ENCODE data around the gene ZNF775.

ZNF775 gene

DNA sequence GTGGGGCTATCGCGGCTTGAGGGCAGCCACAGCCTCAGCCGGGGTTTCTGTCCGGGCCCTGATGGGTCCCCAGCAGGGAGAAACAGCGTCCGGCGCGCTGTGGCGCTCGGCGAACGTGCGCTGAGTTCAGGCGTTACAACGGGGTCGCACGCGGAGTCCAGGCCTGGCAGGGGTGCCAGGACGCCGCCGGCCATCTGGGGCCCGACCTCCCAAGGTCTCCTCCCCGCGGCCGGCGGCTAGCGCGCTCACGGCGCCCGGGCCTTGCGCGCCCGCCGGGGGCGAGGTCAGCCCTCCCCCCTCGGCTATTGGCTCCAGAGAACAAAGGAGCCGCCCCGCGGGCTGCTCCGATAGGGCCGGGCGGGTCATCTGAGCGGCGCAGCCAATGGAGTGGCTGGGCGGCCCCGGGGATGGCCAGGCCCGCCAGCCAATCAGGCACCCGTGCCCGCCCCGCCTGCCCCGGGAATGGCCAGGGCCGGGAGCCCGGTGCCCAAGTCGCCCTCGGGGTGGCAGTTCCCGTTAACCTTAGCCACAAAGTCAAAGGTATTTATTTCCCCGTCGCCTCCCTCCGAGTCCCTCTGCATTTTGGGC lies at the start of gene ZNF775:
ZNF775 (plus strand) TSS at position 478 of the 588 bp plus-strand sequence. CDS start 9,141 bp downstream, outside the sequence.
- DNase-seq (ENCODE audit: low read depth) = peak; percentile 87

DNA sequence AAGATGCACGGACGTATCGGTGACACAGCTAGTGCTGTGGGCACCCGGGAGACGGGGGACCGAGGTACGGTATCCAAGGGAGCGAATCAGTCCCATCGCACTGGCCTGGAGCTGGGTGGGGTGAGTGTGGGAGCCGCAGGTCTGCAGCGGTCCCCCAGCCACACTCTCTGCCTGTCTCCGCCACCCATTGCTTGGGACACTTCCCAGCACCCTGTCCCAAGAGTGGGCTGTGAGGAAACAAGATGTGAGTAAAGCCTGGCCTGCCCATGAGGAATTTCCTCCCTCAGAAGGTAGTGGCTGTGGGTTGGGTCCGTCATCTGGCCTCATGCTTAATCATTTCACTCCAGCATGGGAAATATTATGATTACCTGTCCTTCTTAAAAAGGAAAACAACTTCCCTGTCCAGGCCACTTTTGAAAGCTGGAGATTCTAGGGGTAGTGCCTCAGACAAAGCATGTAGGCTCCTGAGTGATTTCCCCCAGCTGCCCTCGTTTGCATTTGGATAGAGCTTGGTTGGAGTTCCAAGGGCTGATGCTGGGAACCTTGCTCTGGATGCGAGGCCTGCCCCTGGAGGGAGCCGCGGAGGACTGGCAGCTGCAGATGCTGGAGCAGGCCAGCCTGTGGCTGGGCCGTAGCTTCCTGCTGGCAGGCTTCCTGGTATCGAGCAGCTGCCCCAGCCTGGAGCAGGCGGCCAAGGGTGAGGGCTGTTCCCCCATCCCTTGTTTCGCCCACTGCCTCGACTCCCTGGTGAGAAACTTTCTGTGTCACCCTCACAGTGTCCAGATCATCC lies 49.6 kb upstream of the ZNF775 start:
- DNase-seq (ENCODE audit: low read depth) = no peak

DNA sequence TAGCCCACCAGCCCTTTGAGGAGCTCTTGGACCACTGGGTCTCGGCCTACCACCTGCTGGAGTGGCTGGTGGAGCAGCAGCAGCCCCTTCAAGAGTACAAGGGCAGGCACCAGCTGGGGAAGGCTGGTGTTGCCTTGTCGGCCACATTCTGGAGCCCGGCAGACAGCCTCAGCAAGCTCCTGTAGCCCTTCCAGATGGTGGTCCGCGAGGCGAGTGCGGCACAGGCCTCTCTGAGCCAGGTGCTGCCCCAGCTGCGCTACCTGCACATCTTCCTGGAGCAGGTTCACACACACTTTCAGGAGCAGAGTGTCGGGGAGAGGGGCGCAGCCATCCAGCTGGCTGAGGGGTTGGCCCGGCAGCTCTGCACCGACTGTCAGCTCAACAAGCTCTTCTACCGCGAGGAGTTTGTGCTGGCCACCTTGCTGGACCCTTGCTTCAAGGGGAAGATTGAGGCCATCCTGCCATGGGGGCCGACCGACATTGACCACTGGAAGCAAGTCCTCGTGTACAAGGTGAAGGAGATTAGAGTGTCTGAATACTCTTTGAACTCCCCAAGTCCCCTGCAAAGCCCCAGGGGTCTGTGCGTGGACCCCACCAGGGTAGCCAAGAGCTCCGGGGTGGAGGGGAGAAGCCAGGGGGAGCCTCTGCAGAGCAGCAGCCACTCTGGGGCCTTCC lies 48.8 kb upstream of the ZNF775 start:
- no peak for DNase-seq (ENCODE audit: low read depth)

DNA sequence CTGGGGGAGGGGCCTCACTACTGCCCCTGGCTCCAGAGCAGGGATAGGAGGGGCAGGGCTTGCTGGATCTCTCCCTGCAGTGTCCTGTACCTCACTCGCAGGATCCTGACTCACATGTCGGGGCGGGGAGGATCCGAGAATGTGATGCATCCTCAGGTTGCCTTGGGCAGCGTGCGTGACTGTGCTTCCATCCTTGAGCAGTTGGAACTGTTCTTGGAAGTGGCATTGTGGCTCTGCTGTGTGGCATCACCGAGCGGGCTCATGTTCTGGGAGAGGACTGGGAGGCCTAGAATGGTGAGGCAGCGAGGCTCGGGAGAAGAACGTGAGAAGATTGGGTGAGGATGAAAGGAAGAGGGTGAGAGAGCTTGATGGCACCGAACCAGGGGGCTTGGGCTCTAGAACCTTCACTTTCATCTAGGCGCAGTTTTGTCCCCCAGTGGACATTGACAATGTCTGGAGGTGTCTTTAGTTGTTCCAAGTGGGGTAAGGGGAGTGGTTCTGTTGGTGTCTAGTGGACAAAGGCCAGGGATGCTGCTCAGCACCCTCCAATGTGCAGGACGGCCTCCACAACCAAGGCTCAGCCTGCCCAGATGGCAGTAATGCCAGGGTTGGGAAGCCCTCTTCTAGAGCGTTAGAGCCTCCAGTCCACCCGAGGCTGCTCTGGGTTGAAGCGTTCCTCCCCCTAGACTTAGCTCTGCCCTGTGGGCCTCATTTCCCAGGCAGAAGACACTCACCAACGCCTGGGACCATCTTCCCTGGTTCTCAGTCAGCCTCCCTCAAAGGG lies 46.1 kb upstream of the ZNF775 start:
- no peak for DNase-seq (ENCODE audit: low read depth)

DNA sequence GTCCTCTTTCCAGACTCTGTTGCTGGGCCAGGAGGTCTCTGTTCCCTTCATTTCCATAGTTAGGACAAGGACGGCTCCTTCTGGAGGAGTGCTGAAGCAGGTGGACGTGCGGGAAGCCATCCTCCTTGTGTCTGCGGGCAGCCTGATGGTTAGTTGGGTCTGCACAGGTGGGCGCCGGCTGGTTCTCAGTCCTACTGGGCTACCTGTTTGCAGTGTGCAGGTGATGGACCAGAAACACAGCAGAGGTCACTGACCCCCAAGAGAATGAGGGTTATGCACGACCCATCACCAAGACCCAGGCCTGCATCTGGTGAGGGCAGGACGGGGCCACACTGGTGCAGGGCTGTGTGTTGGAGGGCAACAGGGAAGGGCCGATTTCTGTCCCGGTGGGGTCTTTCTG lies 45.5 kb upstream of the ZNF775 start:
- no peak for DNase-seq (ENCODE audit: low read depth)

DNA sequence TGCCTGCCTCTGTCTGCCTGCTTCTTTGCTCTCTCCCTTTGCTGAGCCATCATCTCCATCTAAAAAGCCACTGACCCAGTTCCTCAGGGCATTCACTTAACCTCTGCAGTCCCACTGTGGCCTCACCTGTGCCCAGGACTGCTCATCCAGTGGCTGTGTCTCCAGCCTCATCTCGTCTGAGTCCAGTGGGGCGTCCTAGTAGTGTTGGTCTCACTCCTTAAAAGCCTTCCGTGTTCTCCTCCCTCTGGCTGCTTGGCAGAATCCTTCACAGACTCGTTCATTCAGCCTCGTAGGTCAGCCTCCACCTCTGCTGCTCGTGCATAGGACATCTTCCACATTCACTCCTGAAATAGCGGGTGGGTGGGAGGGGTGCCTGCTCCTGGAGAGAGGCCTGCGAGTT lies 45.0 kb upstream of the ZNF775 start:
- no peak for DNase-seq (ENCODE audit: low read depth)

DNA sequence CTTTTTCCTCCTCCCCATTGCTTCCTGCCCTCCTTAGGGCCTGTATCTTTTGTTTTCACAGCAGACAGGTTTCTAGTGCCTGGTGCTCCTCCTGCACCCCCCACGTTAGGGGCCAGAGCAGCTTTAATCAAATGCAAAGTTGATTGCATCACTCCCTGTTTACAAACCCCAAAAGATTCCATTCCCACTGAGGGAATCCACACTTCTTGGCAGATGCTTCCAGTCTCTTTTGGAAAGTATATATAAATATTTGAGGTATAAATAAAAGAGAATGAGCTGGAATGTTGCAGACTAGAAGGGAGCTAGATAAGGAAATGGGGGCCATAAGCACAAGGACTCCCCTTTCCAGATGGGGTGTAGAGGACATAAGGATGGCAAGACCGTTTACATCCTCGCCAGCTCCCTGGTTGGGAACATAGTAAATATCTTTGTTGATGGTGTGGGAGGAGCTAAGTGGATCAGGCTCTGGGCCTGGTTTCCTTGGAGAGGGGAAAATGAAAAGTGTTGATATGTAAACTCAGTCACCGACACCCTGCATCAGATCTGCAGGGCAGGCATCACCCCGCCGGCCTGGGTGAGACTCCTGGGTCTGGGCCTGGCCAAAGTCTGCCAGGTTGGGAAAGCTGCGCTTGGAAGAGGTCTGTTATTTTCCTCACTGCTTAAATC lies 43.9 kb upstream of the ZNF775 start:
- no peak for DNase-seq (ENCODE audit: low read depth)

DNA sequence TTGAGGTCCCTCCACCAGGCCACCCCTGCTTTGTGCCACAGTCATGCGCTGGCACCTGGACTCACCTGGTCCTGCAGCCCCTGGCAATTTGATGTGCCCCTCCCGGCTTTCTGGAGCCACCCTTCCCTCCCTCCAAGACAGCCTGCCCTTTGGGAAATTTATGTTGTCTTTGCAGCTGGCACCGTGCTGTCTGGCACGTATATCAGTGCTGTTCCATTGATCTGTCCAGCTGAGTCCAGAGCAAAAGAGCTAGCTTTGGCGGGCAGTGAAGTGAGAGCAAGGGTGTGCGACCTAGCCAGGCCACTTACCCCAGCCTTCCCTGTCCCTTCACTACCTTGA lies 43.4 kb upstream of the ZNF775 start:
- no peak for DNase-seq (ENCODE audit: low read depth)

DNA sequence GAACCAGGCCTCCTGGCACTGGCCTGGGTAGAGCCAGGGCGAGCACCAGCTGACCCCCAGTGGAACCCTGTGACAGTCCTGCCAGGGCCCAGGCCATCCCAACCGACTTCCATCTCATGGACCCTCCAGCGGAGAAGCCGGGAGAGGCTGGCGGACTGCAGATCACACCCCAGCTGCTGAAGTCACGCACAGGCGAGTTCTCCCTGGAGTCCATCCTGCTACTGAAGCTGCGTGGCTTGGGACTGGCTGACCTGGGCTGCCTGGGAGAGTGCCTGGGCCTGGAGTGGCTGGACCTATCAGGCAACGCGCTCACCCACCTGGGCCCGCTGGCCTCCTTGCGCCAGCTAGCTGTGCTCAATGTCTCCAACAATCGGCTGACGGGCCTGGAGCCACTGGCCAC lies 42.4 kb upstream of the ZNF775 start:
- DNase-seq (ENCODE audit: low read depth) = no peak

DNA sequence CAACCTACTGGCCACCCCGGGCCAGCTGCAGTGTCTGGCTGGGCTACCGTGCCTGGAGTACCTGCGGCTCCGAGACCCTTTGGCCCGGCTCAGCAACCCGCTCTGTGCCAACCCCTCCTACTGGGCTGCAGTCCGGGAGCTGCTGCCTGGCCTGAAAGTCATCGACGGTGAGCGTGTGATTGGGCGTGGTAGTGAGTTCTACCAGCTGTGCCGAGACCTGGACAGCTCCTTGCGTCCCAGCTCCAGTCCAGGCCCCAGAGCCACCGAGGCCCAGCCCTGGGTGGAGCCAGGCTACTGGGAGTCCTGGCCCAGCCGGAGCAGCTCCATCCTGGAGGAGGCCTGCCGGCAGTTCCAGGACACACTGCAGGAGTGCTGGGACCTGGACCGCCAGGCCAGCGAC lies 42.0 kb upstream of the ZNF775 start:
- no peak for DNase-seq (ENCODE audit: low read depth)

DNA sequence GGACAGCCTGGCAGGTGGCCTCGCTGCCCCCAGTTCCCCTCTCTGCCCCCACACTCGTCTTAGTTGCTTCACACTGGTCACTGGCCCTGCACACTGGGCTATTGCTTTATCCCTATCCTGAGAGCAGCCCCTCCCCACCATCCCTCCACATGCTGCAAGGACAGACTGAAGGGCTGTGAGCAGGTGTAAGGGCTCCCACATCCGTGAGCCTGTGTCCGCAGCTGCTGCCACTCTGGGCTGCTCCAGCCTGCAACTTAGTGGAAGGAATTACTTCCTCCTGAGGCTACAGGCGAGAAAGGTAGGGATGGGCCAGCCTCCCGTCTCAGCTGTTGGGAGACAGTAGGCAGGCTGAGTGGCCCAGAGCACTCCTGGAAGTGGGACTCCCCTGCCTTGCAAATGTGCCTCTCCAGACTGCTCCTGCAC lies 41.5 kb upstream of the ZNF775 start:
- DNase-seq (ENCODE audit: low read depth) = no peak

- DNase-seq (ENCODE audit: low read depth) = no peak
These were observed 40.8 kb upstream of the ZNF775 start for GRCh38 chr7:150338166-150338829.

DNA sequence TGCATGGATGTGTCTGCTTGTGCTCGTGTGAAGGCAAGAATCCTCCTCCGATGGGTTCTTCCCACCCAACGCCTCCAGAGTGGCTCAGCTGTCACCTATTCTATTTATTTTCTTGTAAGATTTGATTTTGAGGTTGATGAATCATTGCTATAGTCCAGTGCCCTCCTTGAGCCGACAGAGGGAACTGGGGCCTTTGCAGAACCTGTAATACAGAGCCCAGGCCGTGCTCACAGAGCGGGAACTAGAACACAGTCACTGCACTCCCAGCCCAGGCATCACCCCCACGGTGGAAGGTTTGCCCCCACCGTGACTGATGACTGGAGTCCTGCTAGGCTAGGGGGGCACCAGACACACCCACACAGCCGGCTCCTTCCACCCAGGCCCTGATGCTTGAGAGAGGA lies 39.7 kb upstream of the ZNF775 start:
- no peak for DNase-seq (ENCODE audit: low read depth)

DNA sequence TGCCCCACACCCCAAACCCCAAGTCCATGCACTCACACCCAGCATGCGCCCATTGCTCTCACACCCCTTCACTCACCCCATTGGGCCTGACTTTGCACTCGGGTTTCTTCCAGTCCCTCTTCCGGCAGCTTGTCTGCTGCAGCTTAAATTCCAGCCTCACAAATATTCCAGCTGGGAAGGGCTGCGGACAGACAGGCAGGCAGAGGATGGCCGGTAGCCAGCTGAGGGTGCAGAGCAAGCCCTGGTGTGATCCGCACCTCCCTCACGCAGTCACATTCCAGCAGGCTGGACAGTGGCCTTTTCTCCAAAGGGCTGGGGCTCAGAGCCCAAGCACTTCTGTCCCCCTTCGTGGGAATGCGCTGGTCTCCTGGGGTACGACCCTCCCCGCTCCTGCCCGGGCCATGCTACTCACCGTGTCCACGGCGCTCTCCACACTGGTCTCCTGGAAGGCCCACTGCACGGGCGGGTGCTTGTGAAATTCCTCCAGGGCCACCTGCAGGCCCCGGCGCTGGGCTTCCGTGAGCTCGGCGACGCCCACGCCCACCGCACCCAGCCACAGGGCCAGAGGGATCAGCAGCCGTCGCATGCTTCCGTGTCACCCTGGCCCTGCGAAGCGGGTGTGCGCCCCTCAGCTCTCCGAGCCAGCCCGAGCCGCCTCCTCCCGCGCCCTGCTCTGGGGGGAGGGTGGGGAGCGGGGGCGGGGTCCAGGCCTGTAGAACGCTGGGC lies 38.9 kb upstream of the ZNF775 start:
- DNase-seq (ENCODE audit: low read depth) = no peak

- no peak for DNase-seq (ENCODE audit: low read depth)
These were observed 38.3 kb upstream of the ZNF775 start for GRCh38 chr7:150340875-150341262.

DNA sequence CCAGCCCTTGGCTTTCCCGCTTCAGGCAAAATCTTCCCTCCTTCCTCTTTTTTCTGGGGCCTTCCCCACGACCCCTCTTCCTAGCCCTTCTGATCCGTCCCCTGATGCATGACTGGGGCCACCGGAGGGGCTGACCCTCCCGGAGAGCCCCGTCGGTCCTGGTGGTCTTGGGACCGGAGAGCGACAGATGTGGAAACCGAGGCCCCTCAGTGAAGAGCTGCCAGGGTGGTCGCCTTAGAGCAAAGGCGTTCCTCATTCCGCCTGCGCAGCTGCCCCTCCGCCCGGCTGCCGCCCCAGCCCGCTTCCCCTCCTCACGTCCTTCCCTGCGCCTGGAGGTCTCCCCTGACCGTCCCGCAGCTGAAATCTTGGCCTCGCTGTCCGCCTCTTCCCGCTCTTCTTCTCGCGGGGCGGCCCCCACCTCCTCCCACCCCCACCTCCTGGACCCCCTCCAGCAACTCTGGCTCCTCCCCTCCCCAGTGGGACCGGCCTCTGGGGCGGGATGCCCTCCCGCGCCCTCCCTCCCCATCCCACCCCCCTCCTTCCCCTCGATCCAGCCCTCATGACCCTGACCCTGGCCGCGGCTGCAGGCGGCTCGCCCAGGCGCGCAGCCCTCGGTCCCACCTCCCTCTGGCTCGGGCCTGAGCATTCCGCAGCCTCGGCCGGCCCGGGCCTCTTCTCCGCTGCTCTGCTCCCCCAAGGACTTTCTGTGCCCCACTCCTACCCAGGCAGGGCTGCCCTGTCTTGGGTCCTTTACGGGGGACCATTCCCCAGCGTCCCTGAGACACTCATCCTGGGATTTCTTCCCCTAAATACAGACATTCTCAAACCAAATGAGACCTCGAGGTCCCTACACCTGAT lies 37.6 kb upstream of the ZNF775 start, which contains the start of gene RARRES2:
RARRES2 (minus strand) TSS at position 367 of the 858 bp plus-strand sequence. CDS start 1,020 bp downstream, outside the sequence.
- DNase-seq (ENCODE audit: low read depth) = no peak

GRCh38 chr7:150342121-150342408 lies 37.1 kb upstream of the ZNF775 start:
- DNase-seq (ENCODE audit: low read depth) = no peak

DNA sequence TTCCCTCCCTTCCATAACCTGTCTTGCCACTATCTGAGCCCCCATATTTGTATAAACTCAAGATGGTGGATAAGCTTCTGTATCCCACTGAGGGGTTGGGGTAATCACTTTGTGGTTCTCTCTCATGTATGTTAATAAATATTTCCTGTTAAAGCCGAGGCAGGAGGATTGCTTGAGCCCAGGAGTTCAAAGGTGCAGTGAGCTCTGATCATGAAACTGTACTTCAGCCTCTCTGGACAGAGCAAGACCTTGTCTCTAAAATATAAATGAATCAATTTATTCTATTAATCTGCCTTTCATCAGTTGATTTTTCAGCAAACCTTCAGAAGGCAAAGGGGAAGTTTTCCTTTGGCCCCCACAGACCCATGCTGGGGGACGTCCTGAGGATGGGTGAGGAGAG lies 35.9 kb upstream of the ZNF775 start:
- DNase-seq (ENCODE audit: low read depth) = no peak

GRCh38 chr7:150344299-150344698 lies 34.8 kb upstream of the ZNF775 start:
- no peak for DNase-seq (ENCODE audit: low read depth)

- no peak for DNase-seq (ENCODE audit: low read depth)
These were observed 34.1 kb upstream of the ZNF775 start for GRCh38 chr7:150345012-150345411.
